Bronchial epithelial cell (primary cell): ENCODE results near the gene ANO6. TPM values are rescaled to one million over a fixed set of nuclear protein-coding genes. Genes with fewer than 3 reads are reported as not detected.
A peak's percentile ranks its signal among the peaks of the same experiment; 100 is the strongest.

Source experiments
- DNase-seq: peaks from one replicate; pipeline ENCODE4 v3.0.0-alpha.2; 2010; ENCODE audit warnings: low read depth
- FAIRE-seq: peaks from 2 replicates; lab custom pipeline; 2011; peaks lifted over from hg19 to GRCh38; lab: Jason Lieb, UNC
- H3K27me3 ChIP-seq: 2 replicates; pipeline ENCODE4 v1.5.1; 2011; ENCODE audit warnings: low read length; ENCODE audit not compliant: control insufficient read depth, insufficient read depth
- H3K36me3 ChIP-seq: 2 replicates; pipeline ENCODE4 v1.5.1; 2011; ENCODE audit warnings: low read length; ENCODE audit not compliant: control insufficient read depth, insufficient read depth
- H3K4me3 ChIP-seq: 2 replicates; pipeline ENCODE4 v1.5.1; 2011; ENCODE audit warnings: mild to moderate bottlenecking, low read depth, low read length, control low read depth
- CTCF ChIP-seq: IDR thresholded peaks from 2 replicates; pipeline ENCODE4 v1.5.1; 2011; ENCODE audit warnings: mild to moderate bottlenecking, moderate library complexity, low read length, control low read depth, inconsistent platforms; ENCODE audit not compliant: insufficient read depth, severe bottlenecking
- total RNA-seq: library from RNA; depleted of rRNA; stranded (reverse); fragments of >200 nt; gene quantifications from 2 replicates; pipeline ENCODE4 v1.2.1, GENCODE V29; 2014

The ANO6 gene
- total RNA-seq, 1 donor from 2014 or later = 23.2 TPM

- Histone ChIP-seq H3K4me3 (no peak overlapping the region), H3K36me3 (no peaks in the 10 kb centered on the region), H3K27me3 (no peaks in the 10 kb centered on the region)
- FAIRE-seq = no peak
- TF ChIP-seq CTCF = no peak
- no peak for DNase-seq
Measured at GRCh38 chr12:45296046-45296586, 80.2 kb downstream of the ANO6 start.

- Histone ChIP-seq H3K4me3 (no peak overlapping the region), H3K36me3 (no peaks in the 10 kb centered on the region), H3K27me3 (no peaks in the 10 kb centered on the region)
- TF ChIP-seq CTCF = no peak
- DNase-seq = no peak
- no peak for FAIRE-seq
Measured at GRCh38 chr12:45298047-45298446, 82.2 kb downstream of the ANO6 start.

GRCh38 chr12:45298721-45299692 is 83.1 kb downstream of the ANO6 start:
- Histone ChIP-seq H3K27me3 (no peaks in the 10 kb centered on the region), H3K4me3 (no peak overlapping the region), H3K36me3 (no peaks in the 10 kb centered on the region)
- DNase-seq (peak; percentile 72), FAIRE-seq (no peak)
- TF ChIP-seq CTCF = no peak

GRCh38 chr12:45302621-45303369 is 86.9 kb downstream of the ANO6 start:
- no peak for TF ChIP-seq CTCF
- peak; percentile 33 for DNase-seq

DNA sequence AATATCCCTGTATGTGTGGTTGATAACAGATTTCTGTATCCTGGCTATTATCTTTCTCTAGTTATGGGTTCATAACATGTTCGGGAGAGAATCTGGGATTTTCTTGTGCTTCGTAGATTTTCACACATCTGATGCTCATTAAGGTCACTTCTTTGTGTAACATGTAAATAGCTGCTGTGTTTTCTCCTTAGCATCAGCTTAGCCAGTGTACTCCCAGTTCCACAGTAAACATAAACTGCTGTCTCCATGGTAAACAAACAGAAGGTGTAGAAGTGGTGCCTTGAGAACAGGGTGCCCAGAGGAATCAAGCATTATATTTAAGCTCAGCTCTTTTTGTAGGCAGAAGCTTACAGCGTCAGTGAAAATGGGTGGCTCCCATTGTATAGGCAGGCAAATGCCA is 88.0 kb downstream of the ANO6 start:
- no peaks in the 10 kb centered on the region for H3K27me3 ChIP-seq
- no peak for TF ChIP-seq CTCF
- FAIRE-seq (no peak), DNase-seq (no peak)
- H3K36me3 ChIP-seq = peaks cover 2% of the 10 kb centered on the region
- H3K4me3 ChIP-seq = no peak overlapping the region

More at GRCh38 chr12:45302621-45303369, 86.9 kb downstream of the ANO6 start:
- no peak overlapping the region for H3K4me3 ChIP-seq
- peaks cover 2% of the 10 kb centered on the region for H3K36me3 ChIP-seq
- no peak for FAIRE-seq
- H3K27me3 ChIP-seq = no peaks in the 10 kb centered on the region
